Endothelial cell of umbilical vein (primary cell): ENCODE results near the gene DCX. TPM values are rescaled to one million over a fixed set of nuclear protein-coding genes. Genes with fewer than 3 reads are reported as not detected.

ENCODE experiments used
- BruUV-seq: library from RNA; stranded (reverse); fragments of 400-500 nt; replicated peaks from 2 replicates; lab custom pipeline; 2021; lab: Mats Ljungman, UMichigan
- CTCF ChIA-PET: fragments of 300-600, 350-600 bp; sonication (Branson Sonifier 250); formaldehyde crosslinking; loops from one replicate; lab custom pipeline; 2021; ENCODE audit warnings: antibody characterized with exemption, inconsistent platforms; lab: Charles Lee
- POLR2A ChIA-PET: fragments of 300-600, 350-600 bp; sonication (Branson Sonifier 250); formaldehyde crosslinking; loops from one replicate; lab custom pipeline; 2021; ENCODE audit warnings: antibody characterized with exemption, inconsistent platforms; lab: Charles Lee
- DNase-seq: peaks from one replicate; pipeline ENCODE4 v3.0.0-alpha.2; 2011; ENCODE audit warnings: low read depth, low spot score
- FAIRE-seq: peaks from 2 replicates; lab custom pipeline; 2011; peaks lifted over from hg19 to GRCh38; lab: Jason Lieb, UNC
- H2AFZ ChIP-seq: 2 replicates; pipeline ENCODE4 v1.6.0; 2012; ENCODE audit warnings: low read depth, low read length, control low read depth, inconsistent platforms
- H3K27ac ChIP-seq: 2 replicates; pipeline ENCODE4 v1.5.1; 2011; ENCODE audit warnings: low read depth, mild to moderate bottlenecking, control low read depth, low read length, moderate library complexity; ENCODE audit not compliant: insufficient read depth
- H3K27me3 ChIP-seq, 2 experiments: 2 replicates each; pipeline versions ENCODE4 v1.6.0 to v1.6.1; 2011; ENCODE audit warnings: low read length in 2 of 2, mixed read lengths in 1 of 2; ENCODE audit not compliant: control insufficient read depth in 2 of 2, insufficient read depth in 2 of 2
- H3K36me3 ChIP-seq, 2 experiments: 2 replicates in 1 of 2; 3 replicates in 1 of 2; pipeline ENCODE4 v1.5.1; 2011; ENCODE audit warnings: low read length in 2 of 2, mild to moderate bottlenecking in 1 of 2, moderate library complexity in 1 of 2; ENCODE audit not compliant: control insufficient read depth in 2 of 2, insufficient read depth in 2 of 2; ENCODE audit errors: extremely low read depth in 1 of 2
- H3K4me1 ChIP-seq: 3 replicates; pipeline ENCODE4 v1.5.1; 2011; ENCODE audit warnings: mild to moderate bottlenecking, low read length; ENCODE audit not compliant: control insufficient read depth, insufficient read depth; ENCODE audit errors: extremely low read depth
- H3K4me2 ChIP-seq: 2 replicates; pipeline ENCODE4 v1.6.1; 2011; ENCODE audit warnings: low read length, control low read depth, mixed read lengths; ENCODE audit not compliant: insufficient read depth
- H3K4me3 ChIP-seq, 3 experiments: fragments of 200-600 bp in 1 of 3; sonication (generic), shearing (Covaris generic) in 1 of 3; replicated peaks in 1 of 3; 2 replicates each; pipeline ENCODE4 v1.5.1; 2011 to 2016; ENCODE audit warnings: control low read depth in 3 of 3, low read length in 3 of 3, mild to moderate bottlenecking in 2 of 3, inconsistent platforms in 1 of 3, low read depth in 1 of 3, moderate library complexity in 1 of 3; ENCODE audit not compliant: insufficient read depth in 1 of 3
- H3K79me2 ChIP-seq: 2 replicates; pipeline ENCODE4 v1.6.0; 2012; ENCODE audit warnings: low read length, inconsistent platforms; ENCODE audit not compliant: control insufficient read depth, insufficient read depth
- H3K9ac ChIP-seq: replicated peaks from 2 replicates; pipeline ENCODE3; 2011; ENCODE audit warnings: low read length, control low read depth; ENCODE audit not compliant: insufficient read depth; ENCODE audit errors: extremely low read depth
- H3K9me1 ChIP-seq: replicated peaks from 3 replicates; pipeline ENCODE4 v1.6.0; 2011; ENCODE audit warnings: mild to moderate bottlenecking, low read length; ENCODE audit not compliant: control insufficient read depth, insufficient read depth; ENCODE audit errors: extremely low read depth
- H3K9me3 ChIP-seq: replicated peaks from 2 replicates; pipeline ENCODE4 v1.5.1; 2012; ENCODE audit warnings: low read length, inconsistent platforms; ENCODE audit not compliant: control insufficient read depth, insufficient read depth
- H4K20me1 ChIP-seq: replicated peaks from 2 replicates; pipeline ENCODE3; 2011; ENCODE audit warnings: mild to moderate bottlenecking, low read length; ENCODE audit not compliant: control insufficient read depth, insufficient read depth; ENCODE audit errors: extremely low read depth
- EZH2 ChIP-seq: IDR thresholded peaks from 2 replicates; pipeline ENCODE4 v1.6.1; 2012; ENCODE audit warnings: borderline replicate concordance, low read depth, mild to moderate bottlenecking, moderate library complexity, low read length, inconsistent platforms; ENCODE audit not compliant: severe bottlenecking
- GATA2 ChIP-seq: IDR thresholded peaks from 2 replicates; pipeline ENCODE4 v1.7.0; 2011; ENCODE audit warnings: low read depth, mild to moderate bottlenecking, moderate library complexity, mixed read lengths, low read length; ENCODE audit not compliant: insufficient read length, insufficient read depth
- JUN ChIP-seq: IDR thresholded peaks from 2 replicates; pipeline ENCODE4 v1.6.1; 2011; ENCODE audit warnings: borderline replicate concordance, low read depth; ENCODE audit not compliant: insufficient read length, insufficient read depth
- POLR2AphosphoS5 ChIP-seq: IDR thresholded peaks from 2 replicates; pipeline ENCODE4 v1.6.1; 2012; ENCODE audit warnings: low read depth, mild to moderate bottlenecking, control low read depth, low read length, moderate library complexity; ENCODE audit not compliant: insufficient read depth
- dilution Hi-C: fragments of 300-500 bp; cut with MboI; formaldehyde crosslinking; loops from one replicate; pipeline ENCODE4 v1.15.0; 2019; ENCODE audit warnings: low sequenced_read_pairs; ENCODE audit not compliant: extremely low pct_ligation_motif_present
- intact Hi-C: fragments of 100-400 bp; cut with micrococcal nuclease; formaldehyde crosslinking; loops from one replicate; pipeline ENCODE4 v1.10.0; 2022
- polyA plus RNA-seq, 4 experiments: library from polyadenylated mRNA; depleted of rRNA in 3 of 4; stranded (reverse) in 3 of 4; unstranded in 1 of 4; fragments of >200 nt; gene quantifications; 2 replicates each; pipeline versions ENCODE4 v1.2.1 to v1.2.3, GENCODE V29; 2011 to 2012; ENCODE audit warnings: missing spikeins in 1 of 4
- total RNA-seq: library from RNA; stranded (reverse); gene quantifications from 2 replicates; pipeline ENCODE4 v1.2.3, GENCODE V29; 2021
- TF ChIP-seq, protein P1 (sequence below): IDR thresholded peaks from 2 replicates; pipeline ENCODE4 v1.6.1; 2011; ENCODE audit not compliant: insufficient read depth, insufficient read length

The DCX gene
- total and polyA plus RNA-seq, 2 donors (not counting 3 experiments of a cell fraction or from before 2014, with no cell fraction given): not detected

- no peak overlapping the region for H2AFZ ChIP-seq
- POLR2A ChIA-PET: no interaction called here
- no peaks in the 10 kb centered on the region for H3K4me1 ChIP-seq
Observed at GRCh38 chrX:111410590-111411078, 1.4 kb downstream of the DCX start.

GRCh38 chrX:111409326-111409725, 2.7 kb downstream of the DCX start:
- H3K27ac ChIP-seq: no peak overlapping the region
- no peaks in the 10 kb centered on the region for H3K9me1 ChIP-seq
- H3K4me1 ChIP-seq: no peaks in the 10 kb centered on the region
- H2AFZ ChIP-seq: no peak overlapping the region
- ChIA-PET CTCF (no interaction called here), POLR2A (no interaction called here)
- no peak overlapping the region for H3K4me3 ChIP-seq
- H3K9ac ChIP-seq: no peak overlapping the region
- no peak overlapping the region for H3K4me2 ChIP-seq
- DNase-seq (no peak), FAIRE-seq (no peak)
- H3K36me3 ChIP-seq: no peaks in the 10 kb centered on the region
- TF ChIP-seq GATA2 (no peak), JUN (no peak), POLR2AphosphoS5 (no peak)
- TF ChIP-seq, protein P1, sequence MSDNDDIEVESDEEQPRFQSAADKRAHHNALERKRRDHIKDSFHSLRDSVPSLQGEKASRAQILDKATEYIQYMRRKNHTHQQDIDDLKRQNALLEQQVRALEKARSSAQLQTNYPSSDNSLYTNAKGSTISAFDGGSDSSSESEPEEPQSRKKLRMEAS: no peak
- dilution Hi-C loops: no loop called here
- H3K79me2 ChIP-seq: no peaks in the 10 kb centered on the region
- BruUV-seq: no TSS peak
- no peaks in the 10 kb centered on the region for H3K27me3 ChIP-seq
- H3K9me3 ChIP-seq: no peaks in the 10 kb centered on the region
- intact Hi-C loops: no loop called here
- no peaks in the 10 kb centered on the region for H4K20me1 ChIP-seq

More at GRCh38 chrX:111410590-111411078, 1.4 kb downstream of the DCX start:
- CTCF ChIA-PET: no interaction called here
- intact Hi-C loops (no loop called here), dilution Hi-C loops (no loop called here)
- Histone ChIP-seq H3K4me3 (no peak overlapping the region), H3K4me2 (no peak overlapping the region), H3K9ac (no peak overlapping the region), H3K79me2 (no peaks in the 10 kb centered on the region), H3K9me1 (no peaks in the 10 kb centered on the region), H4K20me1 (no peaks in the 10 kb centered on the region), H3K9me3 (no peaks in the 10 kb centered on the region), H3K27me3 (no peaks in the 10 kb centered on the region), H3K27ac (no peak overlapping the region), H3K36me3 (no peaks in the 10 kb centered on the region)
- FAIRE-seq (no peak), DNase-seq (no peak)
- BruUV-seq: no TSS peak
- no peak for TF ChIP-seq EZH2
